Left lung (tissue), 10 donors: ENCODE results near the gene PPFIA1. TPM values are rescaled to one million over a fixed set of nuclear protein-coding genes. Genes with fewer than 3 reads are reported as not detected.

Source experiments
- ATAC-seq: fragments of 200-7000 bp; cut with Tn5 transposase; one replicate; pipeline ENCODE4 v1.9.1; 2020; ENCODE audit warnings: moderate library complexity
- DNase-seq, 4 donors: peaks; one replicate each; pipeline ENCODE4 v3.0.0-alpha.2; 2013 to 2020
- H3K27ac ChIP-seq, 2 donors: fragments of 200-600 bp; sonication (generic) in 1 of 2; one replicate each; pipeline versions ENCODE4 v1.5.0 to v1.8.0; 2020 to 2021
- H3K27me3 ChIP-seq, 2 donors: fragments of 200-600 bp; sonication (generic) in 1 of 2; one replicate each; pipeline versions ENCODE4 v1.5.0 to v1.8.0; 2020 to 2021
- H3K36me3 ChIP-seq, 2 donors: fragments of 200-600 bp; sonication (generic) in 1 of 2; one replicate each; pipeline versions ENCODE4 v1.5.0 to v1.8.0; 2020 to 2021
- H3K4me1 ChIP-seq, 2 donors: fragments of 200-600 bp; one replicate each; pipeline ENCODE4 v1.8.0; 2021
- H3K4me3 ChIP-seq, 2 donors: fragments of 200-600 bp; sonication (generic) in 1 of 2; one replicate each; pipeline versions ENCODE4 v1.5.0 to v1.8.0; 2020 to 2021; ENCODE audit warnings: mild to moderate bottlenecking in 1 of 2
- H3K9me3 ChIP-seq, 2 donors: fragments of 200-600 bp; sonication (generic) in 1 of 2; one replicate each; pipeline versions ENCODE4 v1.5.0 to v1.8.0; 2020 to 2021
- intact Hi-C, 2 donors: fragments of 100-400 bp; cut with DNase I; formaldehyde crosslinking; loops; one replicate each; pipeline versions ENCODE4 v1.11.2 to v1.14.2; 2022
- polyA plus RNA-seq, 6 donors: library from polyadenylated mRNA; unstranded; fragments of 120-200 nt; gene quantifications; one replicate each; pipeline ENCODE4 v1.2.1, GENCODE V29; 2013; ENCODE audit not compliant: insufficient read length in 6 of 6
- total RNA-seq, 2 donors: library from RNA; stranded (reverse); fragmentation: NEBNext Ultra II Directional; extraction: Animal tissue kit (Norgen Biotek cat#: 25700); gene quantifications; one replicate each; pipeline ENCODE4 v1.2.1, GENCODE V29; 2021
- TF ChIP-seq, protein P1 (sequence below), 2 donors: fragments of 200-600 bp; sonication (generic) in 1 of 2; IDR thresholded peaks; one replicate each; pipeline versions ENCODE4 v1.5.0 to v1.8.0; 2021; ENCODE audit warnings: antibody characterized with exemption in 2 of 2
- donor health status: DM: no; HTN: yes; CAD: no.
- donor health status: DM: no; HTN: no; CAD: no.

The PPFIA1 gene
- total and polyA plus RNA-seq, 8 donors: 45.9 to 66.0 (median 51.3) TPM

- intact Hi-C loops: no loop called here
- Histone ChIP-seq H3K9me3 (no peaks in the 10 kb centered on the region), H3K27me3 (no peaks in the 10 kb centered on the region), H3K27ac (no peak overlapping the region), H3K36me3 (peaks cover 0 to 81% of the 10 kb centered on the region in 2 donors), H3K4me3 (no peak overlapping the region), H3K4me1 (no peaks in the 10 kb centered on the region)
- no peak for DNase-seq
- TF ChIP-seq, protein P1, sequence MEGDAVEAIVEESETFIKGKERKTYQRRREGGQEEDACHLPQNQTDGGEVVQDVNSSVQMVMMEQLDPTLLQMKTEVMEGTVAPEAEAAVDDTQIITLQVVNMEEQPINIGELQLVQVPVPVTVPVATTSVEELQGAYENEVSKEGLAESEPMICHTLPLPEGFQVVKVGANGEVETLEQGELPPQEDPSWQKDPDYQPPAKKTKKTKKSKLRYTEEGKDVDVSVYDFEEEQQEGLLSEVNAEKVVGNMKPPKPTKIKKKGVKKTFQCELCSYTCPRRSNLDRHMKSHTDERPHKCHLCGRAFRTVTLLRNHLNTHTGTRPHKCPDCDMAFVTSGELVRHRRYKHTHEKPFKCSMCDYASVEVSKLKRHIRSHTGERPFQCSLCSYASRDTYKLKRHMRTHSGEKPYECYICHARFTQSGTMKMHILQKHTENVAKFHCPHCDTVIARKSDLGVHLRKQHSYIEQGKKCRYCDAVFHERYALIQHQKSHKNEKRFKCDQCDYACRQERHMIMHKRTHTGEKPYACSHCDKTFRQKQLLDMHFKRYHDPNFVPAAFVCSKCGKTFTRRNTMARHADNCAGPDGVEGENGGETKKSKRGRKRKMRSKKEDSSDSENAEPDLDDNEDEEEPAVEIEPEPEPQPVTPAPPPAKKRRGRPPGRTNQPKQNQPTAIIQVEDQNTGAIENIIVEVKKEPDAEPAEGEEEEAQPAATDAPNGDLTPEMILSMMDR (IDR thresholded peaks at IDR 0.05): no peak
- ATAC-seq: no peak
Measured at GRCh38 chr11:70353900-70354568, 83.5 kb downstream of the PPFIA1 start.

DNA sequence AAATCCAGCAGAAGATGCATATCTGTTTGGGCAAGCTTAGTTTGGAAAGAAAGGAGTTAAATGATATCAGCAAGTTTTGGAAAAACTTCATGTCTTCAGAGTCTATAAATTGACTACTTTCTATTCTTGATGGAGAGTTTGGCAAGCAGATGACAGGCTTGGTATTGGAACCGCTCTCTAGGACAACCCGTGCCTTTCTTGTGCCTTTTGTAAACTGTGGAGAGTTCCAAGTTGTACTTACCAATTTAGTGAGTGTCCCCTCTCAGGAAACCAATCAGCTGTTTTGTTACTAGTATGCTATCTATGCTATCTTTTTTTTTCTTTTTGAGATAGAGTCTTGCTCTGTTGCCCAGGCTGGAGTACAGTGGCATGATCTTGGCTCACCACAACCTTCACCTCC, 84.1 kb downstream of the PPFIA1 start:
- H3K27me3 ChIP-seq: no peaks in the 10 kb centered on the region
- TF ChIP-seq, protein P1 (IDR thresholded peaks at IDR 0.05): no peak
- no peak overlapping the region for H3K4me3 ChIP-seq
- ATAC-seq (no peak), DNase-seq (no peak)
- H3K9me3 ChIP-seq: no peaks in the 10 kb centered on the region
- H3K27ac ChIP-seq: no peak overlapping the region
- H3K4me1 ChIP-seq: no peaks in the 10 kb centered on the region
- intact Hi-C loops: no loop called here
- H3K36me3 ChIP-seq: peaks cover 3 to 81% of the 10 kb centered on the region in 2 donors

DNA sequence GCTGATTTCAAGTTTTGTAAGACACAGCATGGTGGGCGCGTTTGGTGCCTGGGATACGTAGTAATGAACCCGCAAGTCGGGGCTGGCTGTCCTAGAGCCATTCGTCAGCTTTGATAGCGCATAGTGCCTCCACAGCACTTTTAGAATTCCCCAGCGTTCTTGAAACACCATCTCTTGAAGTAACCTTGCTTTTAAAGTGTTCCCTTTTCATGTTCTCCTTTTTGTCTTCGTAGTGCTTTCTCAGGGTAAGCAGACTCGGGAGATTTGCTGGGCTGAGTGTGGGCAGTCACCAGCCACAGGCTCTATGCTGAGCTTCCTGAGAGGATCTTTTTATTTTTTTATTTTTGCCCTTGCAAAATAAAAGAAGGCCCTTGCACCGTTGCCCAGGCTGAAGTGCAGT, 88.3 kb downstream of the PPFIA1 start:
- intact Hi-C loops: no loop called here
- Histone ChIP-seq H3K4me1 (no peaks in the 10 kb centered on the region), H3K27ac (no peak overlapping the region), H3K4me3 (no peak overlapping the region), H3K36me3 (peaks cover 3 to 99% of the 10 kb centered on the region in 2 donors), H3K27me3 (no peaks in the 10 kb centered on the region), H3K9me3 (no peaks in the 10 kb centered on the region)
- DNase-seq (no peak), ATAC-seq (peak; percentile 40)
- TF ChIP-seq, protein P1 (IDR thresholded peaks at IDR 0.05): no peak

DNA sequence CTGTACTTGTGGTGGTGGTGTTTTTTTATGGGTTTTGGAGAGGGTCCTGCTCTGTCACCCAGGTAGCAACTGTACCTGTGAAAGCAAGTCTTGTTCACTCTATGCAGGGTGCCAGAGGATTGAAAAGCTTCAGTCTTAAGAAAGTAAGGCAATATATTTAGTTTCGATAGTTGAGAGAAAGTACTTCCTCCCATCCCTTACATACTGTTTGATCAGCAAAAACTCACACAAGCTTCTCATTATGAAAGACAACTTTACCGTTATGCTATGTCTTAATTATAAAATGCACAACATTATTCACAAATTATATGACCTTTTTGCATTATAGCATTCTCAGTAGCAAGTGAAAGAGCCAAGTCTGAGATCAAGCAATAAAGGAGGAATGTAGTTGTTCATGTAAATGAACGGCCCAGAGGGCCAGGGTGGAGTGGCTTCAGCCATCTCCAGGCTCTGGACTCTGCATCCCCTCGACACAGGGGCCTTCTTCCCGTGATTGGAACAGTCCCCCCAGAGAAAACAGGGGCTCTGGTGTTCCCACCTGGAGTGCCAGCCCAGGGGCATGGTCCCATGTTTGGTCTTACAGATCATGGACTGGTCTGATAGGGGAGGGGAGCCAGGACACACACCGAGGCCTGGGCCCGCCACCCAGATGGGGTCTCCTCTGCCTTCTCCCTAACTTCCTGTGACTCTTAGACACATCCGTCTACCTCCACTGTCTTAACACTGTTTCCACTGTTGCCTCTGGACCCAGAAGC, 89.1 kb downstream of the PPFIA1 start:
- H3K36me3 ChIP-seq: peaks cover 3 to 99% of the 10 kb centered on the region in 2 donors
- intact Hi-C loops: no loop called here
- no peaks in the 10 kb centered on the region for H3K27me3 ChIP-seq
- no peak for DNase-seq
- H3K9me3 ChIP-seq: no peaks in the 10 kb centered on the region
- no peaks in the 10 kb centered on the region for H3K4me1 ChIP-seq
- no peak overlapping the region for H3K27ac ChIP-seq
- H3K4me3 ChIP-seq: no peak overlapping the region
- TF ChIP-seq, protein P1 (IDR thresholded peaks at IDR 0.05): no peak
- ATAC-seq: no peak

- Histone ChIP-seq H3K4me3 (no peak overlapping the region), H3K36me3 (peaks cover 3 to 99% of the 10 kb centered on the region in 2 donors), H3K4me1 (no peaks in the 10 kb centered on the region), H3K27ac (no peak overlapping the region), H3K9me3 (no peaks in the 10 kb centered on the region), H3K27me3 (no peaks in the 10 kb centered on the region)
- DNase-seq: no peak
- no peak for ATAC-seq
- TF ChIP-seq, protein P1 (IDR thresholded peaks at IDR 0.05): no peak
- intact Hi-C loops: no loop called here
Measured at GRCh38 chr11:70360211-70360610, 89.7 kb downstream of the PPFIA1 start.
